NCI-H226 (cell line): ENCODE measurements around the gene RNF13.
"Not testable (repeated sequence)": the region's sequence is repeated elsewhere in the genome, so short reads cannot be mapped to it uniquely, and the experiment has no call there.

Source experiments
- DNase-seq: peaks from one replicate; pipeline ENCODE4 v3.0.0-alpha.2; 2015

RNF13 gene

DNA sequence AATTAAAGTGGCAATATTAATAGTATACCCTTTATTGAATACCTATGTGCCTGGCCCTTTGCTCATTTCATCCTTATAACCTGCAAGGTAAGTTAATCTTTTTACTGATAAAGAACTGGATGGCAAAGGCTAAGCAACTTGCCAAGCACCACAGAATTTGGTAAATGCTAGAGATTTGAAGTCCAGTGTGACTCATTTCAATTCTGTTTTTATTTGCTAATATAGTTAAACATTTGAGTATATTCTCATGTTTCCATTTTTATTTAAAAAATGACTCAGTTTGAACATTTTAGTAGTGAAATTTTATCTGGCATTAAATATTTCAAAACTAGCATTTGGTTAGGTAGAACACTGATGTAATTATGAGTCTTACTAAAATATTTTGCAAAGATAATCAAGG lies 146.4 kb downstream of the RNF13 start:
- DNase-seq = no peak

DNA sequence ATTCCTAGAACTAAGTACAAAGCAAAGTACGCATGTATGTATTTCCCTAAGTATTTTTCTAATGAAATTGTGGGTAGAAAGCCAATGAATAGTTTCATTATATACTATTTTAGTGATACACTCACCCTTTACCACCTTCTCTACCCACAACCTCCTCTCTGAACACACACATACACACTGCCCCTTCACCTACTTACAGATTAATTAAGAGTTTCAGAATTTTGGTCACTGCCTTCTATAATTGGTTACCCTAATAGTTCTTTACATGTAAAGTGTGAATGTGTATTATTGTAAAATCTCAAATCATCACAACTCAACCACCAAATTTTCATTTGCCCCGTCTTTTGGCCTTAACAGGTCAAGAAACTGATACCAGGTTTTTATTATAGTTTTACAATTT lies 150.5 kb downstream of the RNF13 start:
- DNase-seq = no peak

DNA sequence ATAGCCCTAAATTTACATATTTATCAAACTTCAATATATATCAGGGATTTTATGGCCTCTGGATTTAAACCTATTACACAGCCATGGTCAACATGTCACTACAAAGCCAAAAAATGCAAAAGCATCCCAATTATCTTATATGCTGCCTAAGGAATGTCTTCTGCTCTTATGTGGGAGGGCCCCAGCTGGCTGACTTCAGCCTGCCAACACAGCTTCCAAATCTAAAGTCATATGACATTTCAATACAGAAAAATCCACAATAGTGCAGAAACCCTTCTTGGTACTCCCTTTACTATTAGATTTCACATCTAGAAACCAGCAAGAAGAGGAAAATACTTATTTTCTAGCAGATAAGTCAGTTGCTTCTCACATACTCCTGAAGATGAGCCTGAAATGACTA lies 151.3 kb downstream of the RNF13 start:
- DNase-seq = no peak

DNA sequence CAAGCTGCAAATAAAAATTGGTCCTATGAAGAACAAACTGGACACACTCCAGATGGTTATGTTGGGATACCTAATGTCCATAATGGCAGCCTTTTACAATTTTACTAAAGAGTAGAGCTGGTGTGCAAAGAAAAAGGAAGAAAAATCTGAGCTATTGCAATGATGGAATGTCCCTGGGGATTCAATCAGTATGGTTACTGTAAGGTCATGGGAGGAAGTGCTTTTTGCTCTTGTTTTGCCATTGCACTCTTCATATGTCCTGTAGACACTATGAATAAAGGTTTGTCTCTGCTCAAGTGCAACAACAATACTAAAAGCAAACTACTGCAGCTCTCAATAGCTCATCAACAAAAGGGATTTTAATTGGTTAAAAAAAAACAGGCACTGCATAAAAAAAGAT lies 152.3 kb downstream of the RNF13 start:
- no peak for DNase-seq

DNA sequence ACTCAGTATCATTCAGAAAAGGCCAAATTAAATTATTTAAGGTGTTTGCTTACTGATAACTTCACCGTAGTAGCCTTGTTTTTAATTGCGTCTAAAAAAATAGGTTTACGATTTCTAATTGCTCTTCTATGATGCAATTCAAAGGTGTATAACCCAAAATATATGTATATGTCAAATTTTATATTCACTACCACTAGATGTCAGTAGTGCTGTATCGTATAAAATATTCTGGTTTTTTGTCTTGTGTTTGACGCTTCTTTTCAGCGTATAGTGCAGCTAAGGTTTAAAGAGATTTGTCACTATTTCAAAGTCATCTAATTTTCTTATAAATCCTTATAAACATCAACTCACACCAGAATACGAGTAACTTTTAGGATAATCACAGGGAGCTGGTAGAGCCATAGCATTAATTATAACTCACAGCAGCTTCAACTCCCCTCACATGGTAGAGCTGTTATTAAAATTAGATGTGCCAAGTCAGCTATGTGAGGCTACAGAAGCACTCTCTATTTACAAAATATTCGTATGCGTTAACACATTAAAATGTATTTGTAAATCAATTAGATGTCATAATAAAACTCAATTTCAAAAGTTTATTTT lies 154.2 kb downstream of the RNF13 start:
- peak; percentile 22 for DNase-seq

DNA sequence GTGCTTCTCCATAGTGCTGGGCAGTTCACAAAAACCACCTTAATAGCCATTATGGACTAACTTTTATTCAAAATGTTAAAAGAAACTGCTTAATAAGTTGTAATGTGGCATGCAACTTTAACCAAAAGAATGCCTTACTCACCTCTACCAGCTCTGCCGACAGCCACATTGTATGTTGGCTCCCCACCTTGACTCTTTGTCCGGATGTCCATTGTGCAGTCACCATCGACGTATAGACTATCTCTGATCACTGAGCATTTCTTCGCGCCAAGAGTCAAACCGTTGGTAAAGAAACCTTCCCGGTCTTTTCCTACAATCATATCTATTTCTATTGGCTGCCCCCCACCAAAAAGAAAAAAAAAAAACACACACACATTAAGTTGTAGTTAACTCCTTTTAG lies 155.2 kb downstream of the RNF13 start:
- no peak for DNase-seq

DNA sequence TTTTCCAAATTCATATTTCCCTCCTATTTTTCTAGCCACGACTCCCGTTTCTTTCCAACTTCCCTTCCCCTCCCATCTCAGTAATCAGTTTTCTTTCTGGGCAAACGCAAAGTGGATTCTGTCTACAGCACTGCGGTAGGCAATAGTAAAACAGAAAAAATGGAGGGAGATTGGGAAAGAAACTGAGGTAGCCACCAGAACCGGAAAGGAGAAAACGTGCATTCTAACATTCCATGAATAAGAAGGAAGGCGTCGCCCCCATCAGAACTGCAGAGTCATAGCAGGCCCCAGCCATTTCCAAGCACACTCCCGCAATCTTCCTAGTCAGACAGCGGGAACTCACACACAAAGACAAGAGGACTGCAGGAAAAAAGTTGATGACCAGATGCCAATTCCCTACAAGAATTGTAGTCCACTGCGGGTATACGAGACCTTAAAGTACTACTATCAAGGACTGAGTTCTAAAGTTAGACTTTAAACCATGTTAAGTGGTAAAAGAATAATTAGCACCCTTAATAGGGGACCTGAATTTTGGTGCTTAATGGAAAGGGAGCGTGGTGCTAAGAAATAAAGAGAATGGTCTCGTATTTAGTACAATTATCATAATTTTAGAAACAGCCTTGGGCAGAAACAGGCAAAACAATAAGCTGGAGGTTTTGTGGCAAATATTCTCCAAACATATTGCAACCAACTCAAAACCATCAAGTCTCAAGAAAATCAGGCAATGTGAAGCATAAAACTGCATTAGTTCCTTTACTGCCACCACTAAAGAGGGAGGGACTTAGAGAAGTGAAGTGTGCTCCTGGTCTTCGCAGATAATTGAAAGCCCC lies 156.3 kb downstream of the RNF13 start:
- peak; percentile 77 for DNase-seq

DNA sequence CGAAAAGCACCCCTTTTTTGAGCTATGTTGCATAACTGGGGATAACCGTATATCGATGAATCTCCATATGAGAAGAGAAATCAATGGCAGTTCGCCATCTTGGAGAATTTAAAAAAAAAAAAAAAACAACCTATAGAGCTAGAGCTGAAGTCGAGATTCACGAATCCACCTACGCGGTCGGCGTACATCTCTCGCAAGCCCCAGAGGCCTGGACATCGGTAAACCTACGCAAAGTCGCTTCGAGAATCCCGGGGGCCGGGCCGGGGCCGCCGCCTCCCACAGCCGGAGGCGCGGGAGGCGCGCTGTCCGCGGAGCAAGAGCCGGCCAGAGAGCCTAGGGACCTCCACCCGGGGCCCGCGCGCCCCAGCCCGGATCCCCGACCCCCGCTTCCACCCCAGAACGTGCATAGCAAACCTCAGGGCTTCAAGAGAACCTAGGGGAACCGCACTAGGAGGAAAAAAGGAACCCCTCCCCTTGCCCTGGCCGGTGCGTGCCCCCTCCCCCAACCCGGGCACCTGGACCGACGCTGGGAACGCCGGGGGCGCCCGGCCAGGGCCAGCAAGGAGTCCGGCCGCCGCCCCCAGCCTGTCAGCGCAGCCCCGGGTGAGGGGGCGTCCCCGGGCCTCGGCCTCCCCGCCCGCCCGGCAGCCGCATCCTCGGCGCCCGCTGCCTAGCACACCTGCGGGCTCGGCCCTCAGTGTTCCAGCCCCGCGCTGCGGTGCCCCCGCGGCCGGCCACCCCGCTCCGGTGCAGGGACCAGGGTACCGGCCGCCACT lies 157.1 kb downstream of the RNF13 start:
- peak; percentile 62 for DNase-seq

DNA sequence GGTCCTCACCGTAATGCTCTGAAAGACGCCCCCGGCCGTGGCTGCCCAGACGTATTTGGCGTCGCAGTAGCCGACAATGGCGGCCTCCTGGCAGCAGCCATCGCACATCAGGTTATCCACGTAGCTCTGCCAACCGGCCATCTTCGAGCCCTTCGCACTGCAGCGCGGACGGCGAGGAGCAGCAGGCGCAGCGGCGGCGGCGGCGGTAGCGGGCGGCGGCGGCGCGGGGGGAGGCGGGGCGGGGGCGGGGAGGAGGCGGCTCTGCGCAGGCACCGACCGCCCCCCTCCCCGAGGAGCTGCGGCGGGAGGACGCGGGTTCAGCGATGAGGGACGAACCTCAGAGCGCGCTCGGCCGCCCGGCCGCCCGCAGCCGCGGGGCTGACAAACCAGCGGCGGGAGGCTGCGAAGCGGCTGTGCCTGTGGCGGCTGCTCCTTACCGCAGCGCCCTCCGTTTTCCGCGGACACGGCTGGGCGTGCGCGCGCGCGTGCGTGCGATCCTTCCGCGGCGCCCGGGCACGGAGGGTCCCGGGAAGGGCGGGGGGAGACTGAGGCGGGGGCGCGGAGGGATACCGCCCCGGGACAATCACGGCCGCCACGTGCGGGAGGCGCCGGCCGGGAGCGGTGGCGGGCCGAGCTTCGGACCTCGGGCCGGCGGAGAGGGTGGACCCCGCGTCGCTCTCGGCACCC lies 157.8 kb downstream of the RNF13 start, which contains the start of gene PFN2:
Gene PFN2, minus strand, starts transcription at position 180 of the 687 bp plus-strand sequence. Its CDS starts 39 bp downstream, at position 141.
- DNase-seq = peak; percentile 66

DNA sequence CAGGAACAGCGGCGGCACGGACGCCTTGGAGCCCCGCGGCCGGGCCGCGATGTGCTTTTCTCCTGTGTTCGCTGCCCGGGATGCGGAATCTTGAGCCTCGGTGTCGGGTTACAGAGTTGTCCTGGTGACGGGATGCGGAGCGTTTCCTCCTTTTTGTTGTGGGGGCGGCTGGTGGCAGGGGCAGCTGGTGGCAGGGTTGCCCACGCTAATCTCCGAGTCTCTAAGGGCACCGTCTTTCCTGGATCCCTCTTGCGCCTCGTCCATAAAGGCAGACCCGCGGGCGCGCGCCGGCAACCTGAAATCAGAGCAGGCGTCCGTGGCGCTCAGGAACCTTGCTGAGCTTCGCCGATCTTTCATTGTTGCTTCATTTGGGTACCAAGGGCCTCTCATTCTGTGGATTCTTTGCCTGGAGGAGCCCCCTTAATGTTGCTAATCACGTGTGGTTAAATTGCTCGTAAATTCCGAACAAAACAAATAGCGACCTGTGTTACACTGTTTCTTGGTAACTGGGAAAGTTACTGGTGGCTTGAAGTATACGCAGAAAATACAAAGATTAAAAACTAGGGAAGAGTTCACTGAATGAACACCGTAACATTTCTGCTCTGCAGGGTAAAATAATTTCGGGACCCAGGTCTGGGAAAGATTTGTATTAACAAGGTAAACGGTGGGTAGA lies 158.5 kb downstream of the RNF13 start:
- DNase-seq = peak; percentile 27

DNA sequence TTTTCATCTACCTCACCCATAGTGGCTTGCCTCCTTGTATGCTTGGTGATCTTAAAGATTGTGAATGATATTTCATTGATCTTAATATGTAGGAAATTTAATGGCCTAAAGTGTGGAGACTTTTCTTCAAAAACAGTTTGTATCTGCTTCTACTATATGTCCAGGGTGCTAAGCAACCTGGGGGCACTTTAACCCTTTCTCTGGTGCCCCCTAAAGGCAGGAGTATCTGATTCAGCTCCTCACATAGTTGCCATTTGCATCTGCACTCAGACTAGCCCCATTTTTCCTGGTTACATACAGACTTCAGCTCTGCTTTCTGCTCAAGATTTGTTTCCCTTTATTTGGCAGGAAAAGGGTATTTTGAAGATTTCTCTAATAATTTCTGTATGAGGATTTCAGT lies 162.9 kb downstream of the RNF13 start:
- DNase-seq = no peak

DNA sequence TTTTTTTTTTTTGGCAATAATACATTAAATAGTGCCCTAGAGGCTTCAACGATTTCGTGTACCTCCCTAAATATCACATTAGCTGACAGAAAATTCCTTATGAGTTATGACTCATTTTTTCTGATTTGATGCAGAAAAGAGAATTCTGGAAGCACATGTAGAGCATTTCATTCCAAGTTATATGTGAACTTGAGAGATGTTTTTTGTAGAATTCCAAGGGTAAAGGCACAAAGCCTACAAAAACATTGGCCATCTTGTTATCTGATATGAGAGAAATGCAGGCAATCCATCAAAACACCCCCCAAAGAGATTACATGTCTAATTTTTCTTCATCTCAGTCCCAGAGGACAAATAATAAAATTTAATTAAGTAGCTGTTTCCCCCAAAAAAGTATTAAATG lies 164.4 kb downstream of the RNF13 start:
- peak; percentile 76 for DNase-seq

DNA sequence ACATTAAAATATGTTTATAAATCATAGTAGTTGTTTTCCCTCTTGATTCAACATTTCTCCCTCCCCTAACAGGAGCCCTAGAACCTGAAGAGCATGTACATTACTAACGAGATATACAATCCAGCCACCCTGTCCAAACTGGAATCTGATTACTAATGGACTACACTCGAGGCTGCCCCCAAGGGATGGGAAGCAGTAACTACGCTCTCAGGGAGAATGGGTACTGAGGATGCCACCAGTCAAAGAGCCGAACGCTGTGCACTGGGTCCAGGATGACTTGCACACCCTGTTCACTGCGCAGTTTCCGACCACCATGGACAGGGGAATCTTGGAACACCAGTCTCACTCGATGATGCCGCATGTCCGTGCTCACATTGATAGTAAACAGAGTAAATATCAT lies 169.0 kb downstream of the RNF13 start:
- DNase-seq = not testable (repeated sequence)

DNA sequence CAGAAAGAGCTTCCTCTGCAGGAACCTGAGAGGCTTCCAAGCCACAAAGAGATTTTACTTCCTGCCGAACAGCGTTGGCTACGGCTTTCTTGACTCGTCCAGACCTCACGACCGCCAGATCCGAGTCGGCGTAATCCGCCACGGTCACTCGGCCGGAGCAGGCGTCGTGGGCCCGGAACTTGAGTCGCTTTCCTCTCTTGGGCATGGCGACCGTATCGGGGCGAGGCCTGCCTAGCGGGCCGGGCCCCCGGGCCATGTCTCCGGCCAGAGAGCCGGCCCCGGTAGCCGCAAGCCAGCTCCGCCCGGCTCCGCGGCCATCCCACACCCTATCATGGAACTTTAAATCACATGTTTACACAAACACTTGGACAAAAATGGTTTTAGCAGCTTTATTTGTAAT lies 170.0 kb downstream of the RNF13 start:
- not testable (repeated sequence) for DNase-seq

DNA sequence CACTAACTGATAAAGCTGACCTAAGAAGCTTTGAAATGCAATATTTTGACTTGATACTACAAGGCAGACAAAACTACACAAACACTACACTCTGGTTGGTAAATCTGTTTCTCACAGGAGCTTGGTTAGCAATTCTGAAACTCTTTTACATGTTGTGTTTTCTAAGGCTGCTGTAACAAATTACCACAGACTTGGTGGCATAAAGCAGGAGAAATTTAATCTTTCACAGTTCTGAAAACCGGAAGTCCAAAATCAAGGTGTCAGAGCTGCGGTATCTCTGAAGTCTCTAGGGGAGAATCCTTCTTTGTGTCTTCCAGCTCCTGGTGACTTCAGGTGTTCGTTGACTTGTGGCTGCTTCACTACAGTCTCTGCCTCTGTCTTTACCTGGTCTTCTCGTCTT lies 170.6 kb downstream of the RNF13 start:
- no peak for DNase-seq

DNA sequence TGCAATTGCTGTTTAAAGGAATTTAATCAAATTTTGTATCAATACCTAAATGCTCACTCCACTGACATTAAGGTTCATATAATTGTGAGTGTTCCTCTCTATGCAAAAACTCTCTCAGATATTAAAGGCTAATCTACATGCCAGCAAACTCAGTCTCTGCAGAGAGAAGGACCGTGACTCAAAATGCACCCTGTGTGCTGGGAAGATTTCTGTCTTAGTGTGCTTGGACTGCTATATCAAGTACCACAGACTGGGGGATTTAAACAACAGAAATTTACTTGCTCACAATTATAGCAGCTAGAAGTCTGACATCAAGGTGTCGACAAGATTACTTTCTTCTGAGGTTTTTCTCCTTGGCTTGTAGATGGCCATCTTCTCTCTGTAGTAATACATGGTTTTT lies 176.3 kb downstream of the RNF13 start:
- no peak for DNase-seq

DNA sequence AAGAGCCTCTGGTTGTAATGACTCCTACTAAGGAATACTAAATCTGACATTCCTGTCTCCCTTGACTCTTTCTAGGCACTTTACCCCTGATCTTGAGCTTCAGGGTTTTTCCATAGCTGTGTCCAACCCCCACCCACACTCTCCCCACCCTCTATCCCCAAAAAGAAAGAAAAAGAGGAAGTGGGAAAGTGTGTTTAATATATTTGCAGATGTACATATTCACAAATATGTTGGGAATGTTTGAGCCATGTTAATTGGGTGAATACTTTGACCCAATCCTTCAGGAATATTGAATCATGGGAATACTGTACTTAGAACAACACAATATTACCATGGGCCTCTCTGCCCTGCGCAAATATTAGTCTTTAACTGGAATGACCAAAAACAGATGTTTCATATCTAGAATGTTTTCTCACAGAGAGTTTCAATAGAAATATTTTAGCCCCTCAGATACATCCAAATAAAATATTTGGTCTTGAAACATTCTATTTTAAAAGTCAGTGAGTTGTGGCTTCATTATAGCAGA lies 177.5 kb downstream of the RNF13 start:
- no peak for DNase-seq

DNA sequence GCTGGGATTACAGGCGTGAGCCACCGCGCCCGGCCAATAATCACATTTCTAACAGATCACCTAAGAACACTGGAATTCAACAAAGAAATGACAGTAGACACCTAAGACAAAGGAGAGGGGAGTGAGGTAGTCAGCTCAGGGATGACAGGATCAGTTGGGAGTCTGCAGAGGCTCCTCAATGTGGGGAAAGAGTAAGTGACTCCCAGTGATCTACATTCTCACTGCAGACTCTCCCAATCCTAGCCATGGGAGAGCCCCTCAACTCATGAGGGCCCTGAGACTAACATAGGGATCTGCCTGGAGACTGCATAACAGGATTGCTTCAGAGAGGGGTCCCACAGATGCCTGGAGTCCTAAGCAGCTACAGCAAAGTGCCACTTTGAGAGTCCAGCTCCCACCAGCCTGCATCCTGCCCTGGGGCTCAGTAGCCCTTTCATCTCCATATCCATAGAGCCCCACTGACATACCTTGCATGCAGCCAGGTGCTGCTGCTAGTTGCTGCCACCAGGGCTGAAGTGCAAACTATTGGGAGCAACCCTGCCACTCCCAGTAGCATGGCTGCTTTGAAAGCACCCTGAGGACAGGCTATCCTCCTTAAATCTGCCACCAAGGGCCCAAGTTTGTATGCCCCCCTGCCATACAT lies 179.5 kb downstream of the RNF13 start:
- DNase-seq = no peak

DNA sequence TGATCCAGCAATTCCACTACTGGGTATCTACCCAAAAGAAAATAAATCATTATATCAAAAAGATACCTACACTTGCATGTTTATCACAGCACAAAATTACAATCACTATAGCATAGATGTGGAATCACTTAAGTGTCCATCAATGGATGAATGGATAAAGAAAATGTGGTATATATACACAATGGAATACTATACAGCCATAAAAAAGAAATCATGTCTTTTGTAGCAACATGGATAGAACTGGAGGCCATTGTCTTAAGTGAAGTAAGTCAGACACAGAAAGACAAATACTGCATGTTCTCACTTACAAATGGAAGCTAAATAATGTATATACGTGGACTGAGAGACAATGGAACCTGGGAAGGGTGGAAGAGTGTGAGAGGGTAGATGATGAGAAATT lies 185.9 kb downstream of the RNF13 start:
- no peak for DNase-seq

DNA sequence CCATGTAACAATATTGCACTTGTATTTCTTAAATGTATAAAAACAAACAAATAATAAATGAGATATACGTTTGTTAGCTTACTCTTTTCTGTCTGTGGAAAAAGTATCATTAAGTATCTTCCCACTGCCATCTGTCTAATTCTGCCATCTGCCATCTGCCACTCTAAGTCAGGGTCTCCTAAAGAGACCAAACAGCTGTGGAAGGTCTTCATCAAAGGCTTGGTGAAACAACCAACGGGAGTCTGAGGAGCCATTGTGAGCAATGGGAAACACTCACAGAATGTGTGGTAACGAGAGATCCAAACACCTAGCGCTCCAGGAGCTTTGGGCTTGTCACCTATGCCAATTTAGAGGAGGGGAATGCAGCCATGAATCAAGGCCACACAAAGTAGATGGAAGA lies 186.4 kb downstream of the RNF13 start:
- no peak for DNase-seq

DNA sequence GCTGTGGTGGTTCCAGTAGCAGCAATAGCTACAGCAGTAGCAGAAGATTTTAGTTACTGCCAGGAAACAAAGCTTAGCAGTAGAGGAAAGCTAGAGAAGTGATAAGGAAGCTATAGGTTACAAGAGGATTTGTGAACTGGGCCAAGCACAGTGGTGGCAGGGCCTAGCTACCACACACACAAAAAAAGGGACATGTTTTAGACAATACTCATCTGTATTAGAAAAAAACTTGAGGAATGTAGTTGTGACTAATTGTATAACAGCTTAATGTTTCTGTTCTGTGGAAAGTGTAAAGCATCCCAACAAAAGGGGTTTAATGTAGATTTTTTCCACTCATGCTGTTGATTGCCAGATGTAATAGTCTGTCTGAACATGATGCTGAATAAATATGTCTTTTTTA lies 187.6 kb downstream of the RNF13 start:
- DNase-seq = no peak
